Activated T-helper 17 cell treated with anti-CD3 and anti-CD28 coated beads, Interleukin-2, amount 50 U/mL, for 72 hours (primary cell): ENCODE results near the gene SYNGR1. TPM values are rescaled to one million over a fixed set of nuclear protein-coding genes. Genes with fewer than 3 reads are reported as not detected.

Experiments
- ATAC-seq: fragments of 150-1000 bp; cut with Tn5 transposase; replicated peaks from 2 replicates; pipeline ENCODE4 v1.10.0; 2021; ENCODE audit warnings: mild to moderate bottlenecking, moderate library complexity
- H3K27ac Mint-ChIP-seq: one replicate; pipeline ENCODE4 v1.8.0; 2022; ENCODE audit warnings: mixed read lengths
- H3K27me3 Mint-ChIP-seq: one replicate; pipeline ENCODE4 v1.8.0; 2022; ENCODE audit warnings: mixed read lengths
- H3K36me3 Mint-ChIP-seq: one replicate; pipeline ENCODE4 v1.8.0; 2022; ENCODE audit warnings: low read depth, mild to moderate bottlenecking, mixed read lengths
- H3K4me1 Mint-ChIP-seq: one replicate; pipeline ENCODE4 v1.8.0; 2022; ENCODE audit warnings: mixed read lengths
- H3K4me3 Mint-ChIP-seq: one replicate; pipeline ENCODE4 v1.8.0; 2022; ENCODE audit warnings: mild to moderate bottlenecking, mixed read lengths
- H3K9me3 Mint-ChIP-seq: one replicate; pipeline ENCODE4 v1.8.0; 2022; ENCODE audit warnings: mixed read lengths
- total RNA-seq, 2 donors: library from RNA; stranded (reverse); gene quantifications; one replicate each; pipeline ENCODE4 v1.2.3, GENCODE V29; 2022

Gene SYNGR1
- total RNA-seq, 2 donors from 2014 or later = not detected

GRCh38 chr22:39429916-39430575 lies 80.3 kb downstream of the SYNGR1 start:
- no peaks in the 10 kb centered on the region for H3K27me3 Mint-ChIP-seq
- ATAC-seq = no peak
- no peak overlapping the region for H3K4me3 Mint-ChIP-seq
- H3K4me1 Mint-ChIP-seq = no peaks in the 10 kb centered on the region
- H3K36me3 Mint-ChIP-seq = peaks cover 41% of the 10 kb centered on the region
- H3K9me3 Mint-ChIP-seq = no peaks in the 10 kb centered on the region
- H3K27ac Mint-ChIP-seq = no peak overlapping the region

GRCh38 chr22:39430576-39431150 lies 80.9 kb downstream of the SYNGR1 start:
- Mint-ChIP-seq H3K36me3 (peaks cover 40% of the 10 kb centered on the region), H3K9me3 (no peaks in the 10 kb centered on the region), H3K27me3 (no peaks in the 10 kb centered on the region), H3K27ac (no peak overlapping the region), H3K4me1 (no peaks in the 10 kb centered on the region), H3K4me3 (no peak overlapping the region)
- no peak for ATAC-seq

GRCh38 chr22:39431216-39431801 lies 81.5 kb downstream of the SYNGR1 start:
- H3K9me3 Mint-ChIP-seq = no peaks in the 10 kb centered on the region
- peaks cover 34% of the 10 kb centered on the region for H3K36me3 Mint-ChIP-seq
- H3K27me3 Mint-ChIP-seq = no peaks in the 10 kb centered on the region
- no peaks in the 10 kb centered on the region for H3K4me1 Mint-ChIP-seq
- ATAC-seq = no peak
- no peak overlapping the region for H3K27ac Mint-ChIP-seq
- no peak overlapping the region for H3K4me3 Mint-ChIP-seq

GRCh38 chr22:39431821-39432251 lies 82.0 kb downstream of the SYNGR1 start:
- no peak overlapping the region for H3K27ac Mint-ChIP-seq

GRCh38 chr22:39432361-39432811 lies 82.6 kb downstream of the SYNGR1 start:
- Mint-ChIP-seq H3K27ac (no peak overlapping the region), H3K4me1 (no peaks in the 10 kb centered on the region), H3K9me3 (no peaks in the 10 kb centered on the region), H3K36me3 (peaks cover 23% of the 10 kb centered on the region), H3K4me3 (no peak overlapping the region), H3K27me3 (no peaks in the 10 kb centered on the region)
- ATAC-seq = no peak

More at GRCh38 chr22:39431821-39432251, 82.0 kb downstream of the SYNGR1 start:
- Mint-ChIP-seq H3K27me3 (no peaks in the 10 kb centered on the region), H3K9me3 (no peaks in the 10 kb centered on the region), H3K36me3 (peaks cover 29% of the 10 kb centered on the region), H3K4me1 (no peaks in the 10 kb centered on the region), H3K4me3 (no peak overlapping the region)
- no peak for ATAC-seq

- no peaks in the 10 kb centered on the region for H3K4me1 Mint-ChIP-seq
- peaks cover 14% of the 10 kb centered on the region for H3K36me3 Mint-ChIP-seq
- no peak overlapping the region for H3K27ac Mint-ChIP-seq
- no peak overlapping the region for H3K4me3 Mint-ChIP-seq
- H3K27me3 Mint-ChIP-seq = no peaks in the 10 kb centered on the region
- no peaks in the 10 kb centered on the region for H3K9me3 Mint-ChIP-seq
- no peak for ATAC-seq
These were observed 83.9 kb downstream of the SYNGR1 start for GRCh38 chr22:39433476-39434242.

- ATAC-seq = no peak
- H3K9me3 Mint-ChIP-seq = no peaks in the 10 kb centered on the region
- H3K4me3 Mint-ChIP-seq = no peak overlapping the region
- no peak overlapping the region for H3K27ac Mint-ChIP-seq
- peaks cover 4% of the 10 kb centered on the region for H3K27me3 Mint-ChIP-seq
- peaks cover 10% of the 10 kb centered on the region for H3K36me3 Mint-ChIP-seq
- no peaks in the 10 kb centered on the region for H3K4me1 Mint-ChIP-seq
These were observed 84.5 kb downstream of the SYNGR1 start for GRCh38 chr22:39434243-39434653.

- Mint-ChIP-seq H3K4me1 (no peaks in the 10 kb centered on the region), H3K36me3 (peaks cover 6% of the 10 kb centered on the region), H3K27ac (no peak overlapping the region), H3K4me3 (no peak overlapping the region), H3K9me3 (no peaks in the 10 kb centered on the region), H3K27me3 (peaks cover 6% of the 10 kb centered on the region)
- ATAC-seq = no peak
These were observed 84.9 kb downstream of the SYNGR1 start for GRCh38 chr22:39434721-39435120.

Other genes with a start within 250 kb of the SYNGR1 start
- 10 to 100 TPM; 21.5 to 82.9 TPM for gene CBX7, start 197.3 kb upstream of the SYNGR1 start, total RNA-seq
- 10 to 100 TPM in 1 of 2 donors, 1 to 10 TPM in 1; 5.2 to 11.3 TPM for gene PDGFB, start 105.0 kb upstream of the SYNGR1 start, total RNA-seq
- 1,000 to 10,000 TPM; 2,256 to 2,974 TPM for gene RPL3, start 30.4 kb upstream of the SYNGR1 start, total RNA-seq
- 10 to 100 TPM; 15.2 to 20.9 TPM for gene TAB1, start 49.8 kb downstream of the SYNGR1 start, total RNA-seq
- 1 to 10 TPM; 1.5 to 1.6 TPM for gene MGAT3, start 107.0 kb downstream of the SYNGR1 start, total RNA-seq
- gene MIEF1, start 152.3 kb downstream of the SYNGR1 start, total RNA-seq = 10 to 100 TPM; 34.7 to 54.0 TPM
- 100 to 1,000 TPM; 338 to 432 TPM for gene ATF4, start 170.6 kb downstream of the SYNGR1 start, total RNA-seq
- 100 to 1,000 TPM in 1 of 2 donors, 10 to 100 TPM in 1; 61.3 to 102 TPM for gene RPS19BP1, start 182.8 kb downstream of the SYNGR1 start, total RNA-seq
- 1 to 10 TPM in 1 of 2 donors, under 1 TPM in 1; 0.84 to 5.3 TPM for gene CACNA1I, start 220.8 kb downstream of the SYNGR1 start, total RNA-seq